NCI-H2107 treated with DMSO at 0.1 percent for 48 hours (cell line): Measurements from ENCODE around the gene WDR35.
"Not testable (repeated sequence)": the region's sequence is repeated elsewhere in the genome, so short reads cannot be mapped to it uniquely, and the experiment has no call there.

ENCODE experiments used
- DNase-seq: peaks from one replicate; lab custom pipeline; 2025; ENCODE audit not compliant: unreplicated experiment; lab: John Stamatoyannopoulos, UW

WDR35 gene

DNA sequence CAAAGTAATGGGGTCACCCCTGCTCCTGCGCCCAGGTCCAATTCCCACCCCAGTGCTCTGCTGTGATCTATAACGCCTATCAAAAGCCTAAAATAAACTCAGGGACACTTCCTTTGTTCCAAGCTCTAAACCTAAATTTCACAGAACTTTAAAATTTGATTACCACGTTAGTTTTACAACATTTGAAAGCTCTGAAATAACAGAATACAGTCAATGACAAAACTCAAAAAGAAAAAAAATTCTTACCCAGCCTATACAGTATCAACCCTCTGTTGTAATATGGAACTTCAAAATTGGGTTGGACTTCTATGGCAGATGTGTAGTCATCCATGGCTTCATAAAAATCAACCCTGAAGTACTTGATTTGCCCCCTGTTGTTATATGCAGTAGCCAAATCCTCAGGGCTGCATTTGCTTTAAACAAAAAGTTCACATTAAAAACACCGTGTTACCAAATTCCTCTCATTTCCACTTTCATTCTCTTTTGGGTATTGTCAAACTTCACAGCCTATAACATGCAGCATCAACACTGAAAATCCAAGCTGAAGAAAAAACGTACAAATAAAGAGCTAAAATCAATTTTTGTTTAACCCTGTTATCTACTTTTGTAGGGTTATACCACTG, 92.2 kb downstream of the WDR35 start:
- DNase-seq: no peak

GRCh38 chr2:19895535-19895934, 94.4 kb downstream of the WDR35 start:
- DNase-seq: no peak

DNA sequence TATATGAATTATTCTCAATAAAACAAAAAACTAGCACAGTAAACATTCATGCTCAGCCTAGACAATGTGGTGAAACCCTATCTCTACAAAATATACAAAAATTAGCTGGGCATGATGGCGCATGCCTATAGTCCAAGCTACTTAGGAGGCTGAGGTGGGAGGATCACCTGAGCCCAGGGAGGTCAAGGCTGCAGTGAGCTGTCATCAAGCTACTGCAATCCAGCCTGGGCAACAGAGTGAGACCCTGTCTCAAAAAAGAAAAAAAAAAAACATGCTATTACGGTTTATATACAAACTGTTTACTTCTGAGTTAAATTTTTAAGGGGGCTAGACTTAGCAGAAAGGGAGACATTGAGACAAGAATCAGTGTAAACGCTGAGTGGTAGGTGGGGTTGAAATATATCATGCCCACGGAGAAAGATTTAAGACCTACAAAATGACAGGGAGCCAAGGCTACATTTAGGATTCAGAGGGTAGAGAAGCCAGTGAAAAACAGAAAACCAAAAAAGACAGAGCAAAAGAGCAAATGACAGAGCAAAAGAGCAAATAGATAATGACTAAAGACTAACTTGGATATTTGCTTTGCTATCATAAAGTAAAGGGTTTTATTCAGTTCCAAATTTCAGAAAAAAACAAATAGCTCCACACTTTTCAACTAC, 95.6 kb downstream of the WDR35 start:
- DNase-seq: no peak

DNA sequence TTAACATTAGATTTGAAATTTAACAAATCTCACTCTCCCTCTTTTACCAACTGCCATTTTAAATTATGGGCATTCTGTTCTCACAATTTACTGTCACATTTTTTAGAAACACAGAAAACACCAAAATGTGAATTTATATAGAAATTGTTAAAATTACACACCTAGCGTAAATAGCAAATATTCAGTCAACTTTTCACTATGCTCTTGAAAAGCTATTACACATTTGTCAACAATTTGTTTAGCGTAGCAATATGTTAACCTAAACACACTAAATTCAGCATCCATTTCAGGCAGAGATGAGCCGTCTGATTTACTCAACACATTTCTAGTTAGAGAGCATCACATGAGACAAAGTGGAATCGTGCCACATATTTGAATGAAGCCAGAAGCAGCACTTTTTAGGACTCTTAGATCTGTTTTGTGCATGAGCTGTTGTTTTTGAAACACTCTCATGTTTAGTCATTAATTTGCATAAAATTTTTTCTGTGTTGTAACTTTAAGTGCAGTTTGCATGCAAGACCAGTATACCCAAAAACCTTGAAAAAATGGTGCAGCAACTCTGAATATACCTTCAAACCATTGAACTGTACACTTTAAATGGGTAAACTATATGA, 96.3 kb downstream of the WDR35 start:
- DNase-seq: no peak

DNA sequence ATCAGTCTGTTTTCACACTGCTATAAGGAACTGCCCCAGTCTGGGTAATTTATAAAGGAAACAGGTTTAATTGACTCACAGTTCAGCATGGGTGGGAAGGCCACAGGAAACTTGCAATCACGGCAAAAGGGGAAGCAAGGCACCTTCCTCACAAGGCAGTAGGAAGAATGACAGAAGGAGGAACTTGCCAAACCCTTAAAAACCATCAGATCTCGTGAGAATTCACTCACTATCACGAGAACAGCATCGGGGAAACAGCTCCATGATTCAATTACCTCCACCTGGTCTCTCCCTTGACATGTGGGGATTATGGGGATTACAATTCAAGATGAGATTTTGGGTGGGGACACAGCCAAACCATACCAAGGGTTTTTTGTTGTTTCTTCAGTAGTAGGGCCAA, 97.9 kb downstream of the WDR35 start:
- not testable (repeated sequence) for DNase-seq

GRCh38 chr2:19890104-19890503, 99.8 kb downstream of the WDR35 start:
- DNase-seq: no peak

DNA sequence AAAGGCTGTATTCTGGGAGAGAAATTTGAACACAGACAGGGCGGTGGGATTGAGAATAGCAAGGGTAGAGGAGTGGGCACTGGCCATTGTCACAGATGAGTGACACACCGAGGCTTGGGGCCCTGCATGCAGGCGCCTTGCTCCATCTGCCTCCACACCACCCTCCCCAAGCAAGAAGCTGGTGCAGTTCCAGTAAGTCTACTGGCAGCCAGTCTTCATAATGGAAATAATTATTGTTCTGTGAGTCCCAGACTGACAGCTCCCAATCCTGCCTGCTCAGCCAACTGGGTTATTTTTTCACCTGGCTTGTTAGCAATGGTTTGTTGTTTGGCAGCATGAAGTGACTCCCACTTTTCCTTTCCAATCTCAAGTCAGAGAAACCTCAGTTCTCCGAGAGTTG, 101.1 kb downstream of the WDR35 start:
- no peak for DNase-seq

DNA sequence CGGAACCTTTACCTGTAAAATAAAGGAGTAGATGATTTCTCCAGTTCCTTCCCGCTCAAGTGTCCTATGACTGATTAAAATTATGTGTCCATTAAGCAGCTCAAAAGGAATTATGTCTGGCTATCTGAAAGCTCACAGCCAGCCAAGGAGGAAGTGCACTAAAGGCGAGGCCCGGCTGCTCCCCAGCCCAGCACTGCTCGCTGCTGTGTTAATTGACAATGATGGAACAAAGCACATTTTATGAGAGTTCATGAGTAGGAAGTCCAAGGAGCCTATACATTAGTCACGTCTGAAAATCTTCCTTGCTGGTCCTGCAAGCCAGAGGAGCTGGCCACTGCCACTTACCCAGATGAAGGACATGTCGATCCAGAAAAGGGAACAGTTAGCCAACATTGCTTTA, 102.4 kb downstream of the WDR35 start:
- no peak for DNase-seq

DNA sequence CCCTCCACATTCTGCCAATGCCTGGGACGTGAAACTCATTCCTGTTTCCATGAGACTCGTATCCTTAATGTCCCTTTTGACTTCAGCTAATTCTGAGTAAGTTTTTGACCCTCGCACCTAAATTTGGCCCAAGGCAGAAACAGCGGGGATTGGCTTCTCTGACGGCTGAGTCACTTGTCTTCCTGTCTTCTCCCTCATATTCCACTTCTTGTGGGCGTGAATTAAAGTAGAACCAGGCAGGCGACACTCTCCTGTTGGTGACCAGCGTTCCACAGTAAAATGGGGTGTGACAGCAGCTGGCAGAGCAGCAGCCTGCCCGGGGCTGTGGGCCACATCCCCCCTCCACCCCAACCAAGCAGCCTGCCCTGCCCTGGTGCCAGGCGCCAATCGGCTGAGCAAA, 103.6 kb downstream of the WDR35 start:
- no peak for DNase-seq

DNA sequence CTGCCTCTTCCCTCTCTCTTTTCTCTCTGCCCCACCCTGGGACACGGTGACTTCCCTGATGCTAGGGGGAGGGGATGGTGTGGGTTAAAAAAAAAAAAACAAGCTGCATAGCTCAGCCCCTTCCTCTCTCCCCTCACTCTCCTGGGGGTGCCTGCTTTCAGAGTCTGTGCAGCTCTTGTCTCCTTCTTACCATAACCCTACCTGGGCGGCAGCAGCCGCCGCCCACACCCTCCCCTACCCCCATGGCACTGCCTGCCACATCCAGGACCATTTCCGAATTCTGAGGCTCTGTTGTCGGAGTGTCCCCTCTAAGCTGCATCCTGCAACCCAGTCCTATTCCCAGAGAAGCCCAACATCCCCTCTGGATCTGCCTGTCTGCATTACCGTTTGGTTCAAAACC, 104.1 kb downstream of the WDR35 start:
- DNase-seq: no peak

DNA sequence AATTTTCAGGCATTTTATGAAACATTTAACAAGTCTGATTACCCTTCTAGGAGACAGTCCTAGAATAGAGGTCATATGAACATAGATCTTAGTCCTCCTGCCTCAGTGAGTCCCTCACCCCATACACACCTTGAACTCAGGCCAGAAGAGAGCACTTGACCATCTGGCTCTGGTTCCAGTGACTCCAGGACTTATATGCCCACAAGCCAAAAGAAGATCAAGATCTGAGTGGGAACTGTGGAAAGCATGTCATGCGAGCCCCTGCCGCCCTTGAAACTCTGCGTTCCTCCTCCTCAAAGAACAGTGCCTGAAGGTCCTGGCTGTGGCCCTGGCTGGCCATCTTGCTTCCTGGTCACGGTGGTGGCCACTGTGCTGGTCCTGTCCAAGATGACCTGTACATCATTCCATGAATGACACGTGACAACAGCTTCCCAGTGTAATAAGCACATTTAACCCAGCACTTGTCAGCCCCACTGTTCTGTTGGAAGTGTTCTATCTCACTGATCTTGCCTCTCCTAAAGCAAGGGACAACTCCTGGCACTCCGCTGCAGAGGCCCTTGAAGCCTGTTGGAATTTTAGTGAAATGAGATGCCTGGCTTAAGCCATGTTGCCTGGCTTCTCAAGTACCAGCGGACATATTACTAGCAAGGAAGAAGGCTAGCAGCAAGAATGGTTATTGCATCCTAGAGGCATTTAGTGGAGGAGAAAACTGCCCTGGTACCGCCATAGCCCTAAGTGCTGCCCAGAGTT, 105.8 kb downstream of the WDR35 start:
- DNase-seq: no peak

DNA sequence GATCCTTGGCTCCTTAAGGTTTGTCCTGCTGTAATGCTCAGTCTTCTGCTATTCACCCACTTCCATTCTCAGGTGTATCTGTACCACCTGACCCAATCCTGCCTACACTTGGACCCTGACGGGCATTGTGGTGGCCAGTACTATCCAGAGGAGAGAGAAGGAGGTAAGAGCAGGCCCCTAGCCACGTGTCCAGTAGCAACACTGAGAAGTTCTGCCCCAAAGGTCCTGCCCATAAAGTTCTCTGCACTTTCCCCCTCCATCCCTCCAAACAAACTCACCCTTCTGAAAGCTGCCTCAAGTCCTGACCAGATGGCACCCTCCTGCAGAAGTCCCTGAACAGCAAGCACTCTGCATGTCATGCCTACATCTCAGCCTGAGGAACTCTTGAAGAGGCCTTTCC, 106.4 kb downstream of the WDR35 start:
- no peak for DNase-seq

DNA sequence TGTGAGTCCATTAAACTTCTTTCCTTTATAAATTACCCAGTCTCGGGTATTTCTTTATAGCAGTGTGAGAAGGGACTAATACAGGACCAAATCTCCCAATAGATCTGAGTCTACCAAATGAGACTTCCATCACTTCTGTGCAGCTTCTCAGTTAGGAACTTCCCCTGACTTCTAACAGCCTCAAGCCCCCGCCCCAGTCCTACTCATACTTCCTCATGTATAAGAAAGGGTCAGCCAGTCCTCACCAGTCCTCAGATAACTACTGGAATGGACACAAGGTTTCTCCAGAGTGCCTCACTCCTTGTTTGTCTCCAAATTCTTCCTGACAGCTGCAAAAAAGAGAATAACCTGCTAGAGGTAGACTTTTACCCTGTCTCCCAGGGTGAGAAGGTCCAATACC, 107.6 kb downstream of the WDR35 start:
- no peak for DNase-seq

GRCh38 chr2:19881908-19882265, 108.0 kb downstream of the WDR35 start:
- DNase-seq: no peak

GRCh38 chr2:19881221-19881907, 108.5 kb downstream of the WDR35 start:
- DNase-seq: no peak

DNA sequence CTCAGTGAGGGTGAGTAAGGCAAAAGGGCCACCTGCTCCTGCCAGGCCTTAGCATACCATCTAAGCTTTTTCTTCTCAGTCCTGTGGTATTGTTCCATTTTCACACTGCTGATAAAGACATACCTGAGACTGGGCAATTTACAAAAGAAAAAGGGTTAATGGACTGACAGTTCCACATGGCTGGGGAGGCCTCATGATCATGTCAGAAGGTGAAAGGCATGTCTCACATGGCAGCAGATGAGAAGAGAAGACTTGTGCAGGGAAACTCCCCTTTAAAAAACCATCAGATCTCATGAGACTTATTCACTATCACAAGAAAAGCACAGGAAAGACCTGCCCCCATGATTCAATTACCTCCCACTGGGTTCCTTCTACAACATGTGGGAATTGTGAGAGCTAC, 109.7 kb downstream of the WDR35 start:
- not testable (repeated sequence) for DNase-seq

GRCh38 chr2:19879120-19879519, 110.8 kb downstream of the WDR35 start:
- no peak for DNase-seq

DNA sequence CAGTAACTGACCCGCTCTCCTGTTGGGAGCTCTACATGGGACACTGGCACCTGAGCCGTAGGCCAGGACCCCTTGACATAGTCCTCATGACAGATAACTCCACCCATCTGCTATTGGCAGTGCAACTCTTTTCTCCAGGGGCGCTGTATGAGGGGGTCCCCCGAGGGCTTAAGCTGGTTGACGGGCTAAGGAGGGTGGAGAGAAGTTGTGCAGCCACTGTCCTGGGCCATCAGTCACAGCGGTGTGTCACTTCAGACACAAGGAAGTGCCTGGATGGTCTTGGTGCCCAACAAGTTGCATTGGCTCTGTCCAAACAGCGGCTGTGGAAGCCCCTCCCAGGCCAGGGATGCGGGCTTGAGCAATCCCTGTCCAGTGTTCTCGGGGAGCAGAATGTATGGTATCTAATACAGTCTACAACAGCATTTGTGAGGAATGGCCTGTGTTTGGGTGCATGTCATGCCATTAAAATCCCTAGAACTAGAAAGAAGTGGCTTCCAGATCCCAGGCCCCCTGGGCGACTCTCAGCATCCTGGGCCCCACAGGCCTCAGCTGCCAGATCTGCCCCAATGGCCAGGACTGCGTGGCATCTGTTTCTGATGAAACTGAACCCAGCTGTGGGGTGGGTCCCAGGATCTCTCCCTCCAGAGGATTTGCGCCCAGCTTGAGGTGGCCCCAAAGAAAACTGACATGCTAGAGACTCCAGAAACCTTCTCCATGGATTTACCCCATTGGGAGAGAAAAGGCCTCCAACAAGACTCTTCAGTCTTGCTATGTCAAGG, 111.4 kb downstream of the WDR35 start:
- DNase-seq: no peak

- no peak for DNase-seq
These were observed 113.2 kb downstream of the WDR35 start for GRCh38 chr2:19876751-19877150.

DNA sequence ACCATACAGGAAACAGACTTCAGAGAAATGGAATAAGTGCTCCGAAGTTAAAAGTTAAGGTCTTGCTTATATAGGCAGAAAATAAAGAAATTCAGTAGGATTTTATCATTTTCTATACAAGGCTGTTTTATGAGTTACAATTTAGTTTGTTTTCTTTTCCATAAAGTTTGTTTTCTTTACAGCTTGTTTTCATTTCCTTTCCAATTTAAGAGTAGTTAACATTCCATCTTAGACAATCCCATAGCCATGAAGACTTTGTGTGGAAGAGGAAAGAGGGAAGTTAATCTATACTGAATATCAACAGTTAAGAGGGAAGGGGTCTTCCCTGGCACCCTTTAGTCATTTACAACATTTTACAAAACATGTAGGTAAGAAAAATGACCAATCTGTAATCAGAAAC, 114.6 kb downstream of the WDR35 start:
- no peak for DNase-seq

- no peak for DNase-seq
These were observed 115.2 kb downstream of the WDR35 start for GRCh38 chr2:19874726-19875125.
